Measurements from ENCODE around the gene CAPN15.

CAPN15 gene

GRCh38 chr16:578232-578869 lies 50.8 kb downstream of the CAPN15 start:
- no peak for DNase-seq (ENCODE audit: low read depth)

- peak; percentile 62 for DNase-seq (ENCODE audit: low read depth)
Observed at GRCh38 chr16:578870-579405, 51.4 kb downstream of the CAPN15 start.

GRCh38 chr16:580141-580945 lies 52.8 kb downstream of the CAPN15 start:
- DNase-seq (ENCODE audit: low read depth) = no peak

- DNase-seq (ENCODE audit: low read depth) = no peak
Observed at GRCh38 chr16:580946-581498, 53.5 kb downstream of the CAPN15 start.

- DNase-seq (ENCODE audit: low read depth) = no peak
Observed at GRCh38 chr16:582218-582613, 54.7 kb downstream of the CAPN15 start.

- no peak for DNase-seq (ENCODE audit: low read depth)
Observed at GRCh38 chr16:582614-583331, 55.3 kb downstream of the CAPN15 start.

GRCh38 chr16:583470-583814 lies 55.9 kb downstream of the CAPN15 start:
- no peak for DNase-seq (ENCODE audit: low read depth)

GRCh38 chr16:583815-584591 lies 56.5 kb downstream of the CAPN15 start:
- DNase-seq (ENCODE audit: low read depth) = no peak

- DNase-seq (ENCODE audit: low read depth) = no peak
Observed at GRCh38 chr16:585351-585750, 57.8 kb downstream of the CAPN15 start.

- DNase-seq (ENCODE audit: low read depth) = peak; percentile 35
Observed at GRCh38 chr16:586047-586644, 58.6 kb downstream of the CAPN15 start.

GRCh38 chr16:586645-587590 lies 59.4 kb downstream of the CAPN15 start:
- DNase-seq (ENCODE audit: low read depth) = peak; percentile 50

- peak; percentile 51 for DNase-seq (ENCODE audit: low read depth)
Observed at GRCh38 chr16:588639-588888, 61.1 kb downstream of the CAPN15 start.

- peak; percentile 94 for DNase-seq (ENCODE audit: low read depth)
Observed at GRCh38 chr16:588889-589657, 61.6 kb downstream of the CAPN15 start.

GRCh38 chr16:589658-590187 lies 62.2 kb downstream of the CAPN15 start, which contains the start of gene RAB40C:
Gene RAB40C (plus strand): TSS chr16:590066. CDS start chr16:590292, 226 bp downstream.
- peak; percentile 98 for DNase-seq (ENCODE audit: low read depth)

GRCh38 chr16:590188-590814 lies 62.8 kb downstream of the CAPN15 start:
- peak; percentile 44 for DNase-seq (ENCODE audit: low read depth)

GRCh38 chr16:590815-591200 lies 63.3 kb downstream of the CAPN15 start:
- DNase-seq (ENCODE audit: low read depth) = no peak

- DNase-seq (ENCODE audit: low read depth) = no peak
Observed at GRCh38 chr16:591231-591630, 63.7 kb downstream of the CAPN15 start.

- DNase-seq (ENCODE audit: low read depth) = no peak
Observed at GRCh38 chr16:591892-592517, 64.5 kb downstream of the CAPN15 start.
